Inflammatory macrophage treated with lipopolysaccharide for 1 hour (primary cell): ENCODE measurements around the gene MEX3A.
"Not testable (repeated sequence)": the region's sequence is repeated elsewhere in the genome, so short reads cannot be mapped to it uniquely, and the experiment has no call there.

Source experiments
- DNase-seq, 2 donors: peaks; one replicate each; pipeline ENCODE4 v3.0.0-alpha.2; 2020 to 2022

Gene MEX3A

GRCh38 chr1:156082309-156083091, at the start of gene MEX3A:
Gene MEX3A, minus strand, starts transcription at chr1:156082465. Its CDS starts 467 bp downstream, at chr1:156081998.
- DNase-seq = peak in 1 of 2 donors; percentile 66

- DNase-seq = no peak
Measured at GRCh38 chr1:156130578-156130942, 48.3 kb upstream of the MEX3A start.

GRCh38 chr1:156129687-156130577, 47.7 kb upstream of the MEX3A start:
- DNase-seq = peak; percentile 53 to 91

- DNase-seq = no peak
Measured at GRCh38 chr1:156128654-156129597, 46.7 kb upstream of the MEX3A start.

- no peak for DNase-seq
Measured at GRCh38 chr1:156128308-156128653, 46.0 kb upstream of the MEX3A start.

GRCh38 chr1:156126630-156127534, 44.6 kb upstream of the MEX3A start:
- DNase-seq = peak; percentile 78 to 87

- peak; percentile 79 to 86 for DNase-seq
Measured at GRCh38 chr1:156126043-156126629, 43.9 kb upstream of the MEX3A start.

- DNase-seq = not testable (repeated sequence)
Measured at GRCh38 chr1:156125544-156125943, 43.3 kb upstream of the MEX3A start.

- DNase-seq = no peak
Measured at GRCh38 chr1:156124557-156125483, 42.6 kb upstream of the MEX3A start.

GRCh38 chr1:156123356-156124196, 41.3 kb upstream of the MEX3A start:
- peak; percentile 83 to 89 for DNase-seq

- no peak for DNase-seq
Measured at GRCh38 chr1:156122519-156123355, 40.5 kb upstream of the MEX3A start.

- no peak for DNase-seq
Measured at GRCh38 chr1:156122086-156122485, 39.8 kb upstream of the MEX3A start.

GRCh38 chr1:156121457-156121856, 39.2 kb upstream of the MEX3A start:
- DNase-seq = no peak

- DNase-seq = not testable (repeated sequence)
Measured at GRCh38 chr1:156121005-156121404, 38.7 kb upstream of the MEX3A start.

- no peak for DNase-seq
Measured at GRCh38 chr1:156120318-156120717, 38.1 kb upstream of the MEX3A start.

GRCh38 chr1:156119503-156120209, 37.4 kb upstream of the MEX3A start:
- peak; percentile 87 to 90 for DNase-seq

GRCh38 chr1:156118177-156118868, 36.1 kb upstream of the MEX3A start:
- no peak for DNase-seq
